Tibial nerve (tissue), 4 donors: Measurements from ENCODE around the gene PPT1.

ENCODE experiments used
- EP300 ChIP-seq, 2 donors: sonication (generic); formaldehyde crosslinking; IDR thresholded peaks; one replicate each; pipeline ENCODE4 v1.6.1; 2017; ENCODE audit warnings: antibody characterized with exemption in 2 of 2, mild to moderate bottlenecking in 1 of 2
- POLR2A ChIP-seq, 2 donors: fragments of 450-650 bp; IDR thresholded peaks; one replicate each; pipeline ENCODE4 v1.6.1; 2017; ENCODE audit warnings: antibody characterized with exemption in 2 of 2, mild to moderate bottlenecking in 2 of 2, moderate library complexity in 2 of 2
- TF ChIP-seq, protein P1 (sequence below), 5 experiments: fragments of 200-600 bp in 3 of 5; fragments of 450-650 bp in 2 of 5; sonication (generic) in 3 of 5; IDR thresholded peaks; one replicate each; pipeline ENCODE4 v1.5.1; 2016 to 2019; ENCODE audit warnings: antibody characterized with exemption in 5 of 5, mild to moderate bottlenecking in 3 of 5, moderate library complexity in 2 of 5

DNA sequence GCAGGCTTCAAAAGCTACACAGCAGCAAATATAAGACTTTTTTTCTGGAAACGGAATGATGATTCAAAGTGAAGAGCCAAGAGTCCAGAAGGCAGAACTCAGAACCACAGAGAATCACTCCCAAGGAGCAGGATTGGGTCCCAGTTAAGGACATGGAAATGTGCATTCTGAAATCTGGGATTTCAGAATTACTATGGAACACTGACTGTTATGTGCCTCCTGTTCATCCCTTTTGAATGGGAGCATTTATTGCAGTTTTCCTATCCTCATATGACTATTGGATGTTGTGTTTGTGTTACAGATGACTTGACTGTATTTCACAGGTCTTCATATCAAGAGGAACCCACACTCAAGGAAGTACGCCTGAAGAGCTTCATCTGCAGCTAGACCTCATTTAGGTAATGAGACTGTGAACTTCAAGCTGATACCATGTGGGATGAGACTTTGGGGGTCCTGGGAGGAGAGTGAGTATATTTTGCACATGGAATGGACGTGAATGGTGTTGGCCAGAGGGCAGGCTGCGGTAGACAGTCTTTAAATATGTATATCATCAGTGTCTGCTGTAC is 73.6 kb downstream of the PPT1 start:
- TF ChIP-seq, protein P1, sequence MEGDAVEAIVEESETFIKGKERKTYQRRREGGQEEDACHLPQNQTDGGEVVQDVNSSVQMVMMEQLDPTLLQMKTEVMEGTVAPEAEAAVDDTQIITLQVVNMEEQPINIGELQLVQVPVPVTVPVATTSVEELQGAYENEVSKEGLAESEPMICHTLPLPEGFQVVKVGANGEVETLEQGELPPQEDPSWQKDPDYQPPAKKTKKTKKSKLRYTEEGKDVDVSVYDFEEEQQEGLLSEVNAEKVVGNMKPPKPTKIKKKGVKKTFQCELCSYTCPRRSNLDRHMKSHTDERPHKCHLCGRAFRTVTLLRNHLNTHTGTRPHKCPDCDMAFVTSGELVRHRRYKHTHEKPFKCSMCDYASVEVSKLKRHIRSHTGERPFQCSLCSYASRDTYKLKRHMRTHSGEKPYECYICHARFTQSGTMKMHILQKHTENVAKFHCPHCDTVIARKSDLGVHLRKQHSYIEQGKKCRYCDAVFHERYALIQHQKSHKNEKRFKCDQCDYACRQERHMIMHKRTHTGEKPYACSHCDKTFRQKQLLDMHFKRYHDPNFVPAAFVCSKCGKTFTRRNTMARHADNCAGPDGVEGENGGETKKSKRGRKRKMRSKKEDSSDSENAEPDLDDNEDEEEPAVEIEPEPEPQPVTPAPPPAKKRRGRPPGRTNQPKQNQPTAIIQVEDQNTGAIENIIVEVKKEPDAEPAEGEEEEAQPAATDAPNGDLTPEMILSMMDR (IDR thresholded peaks at IDR 0.05), result no peak
- TF ChIP-seq POLR2A (IDR thresholded peaks at IDR 0.05) (no peak), EP300 (IDR thresholded peaks at IDR 0.05) (no peak)
